ENCODE measurements around the gene NR6A1.

NR6A1 gene

GRCh38 chr9:124480621-124480981 is 290.5 kb downstream of the NR6A1 start:
- no peak for DNase-seq

GRCh38 chr9:124479947-124480620 is 291.0 kb downstream of the NR6A1 start:
- DNase-seq, result no peak

- no peak for DNase-seq
Observed at GRCh38 chr9:124479371-124479770, 291.7 kb downstream of the NR6A1 start.

- DNase-seq, result no peak
Observed at GRCh38 chr9:124478354-124478753, 292.8 kb downstream of the NR6A1 start.

GRCh38 chr9:124477648-124478285 is 293.3 kb downstream of the NR6A1 start:
- peak; percentile 38 for DNase-seq

- DNase-seq, result no peak
Observed at GRCh38 chr9:124477211-124477647, 293.9 kb downstream of the NR6A1 start.

GRCh38 chr9:124475868-124476690 is 295.0 kb downstream of the NR6A1 start:
- no peak for DNase-seq

GRCh38 chr9:124475158-124475867 is 295.8 kb downstream of the NR6A1 start:
- no peak for DNase-seq

GRCh38 chr9:124474151-124474550 is 297.0 kb downstream of the NR6A1 start:
- no peak for DNase-seq

GRCh38 chr9:124473310-124473709 is 297.8 kb downstream of the NR6A1 start:
- no peak for DNase-seq

GRCh38 chr9:124472770-124473169 is 298.3 kb downstream of the NR6A1 start:
- no peak for DNase-seq

GRCh38 chr9:124471761-124472160 is 299.4 kb downstream of the NR6A1 start:
- DNase-seq, result no peak

GRCh38 chr9:124470726-124471125 is 300.4 kb downstream of the NR6A1 start:
- no peak for DNase-seq

- DNase-seq, result no peak
Observed at GRCh38 chr9:124470306-124470705, 300.8 kb downstream of the NR6A1 start.

- DNase-seq, result no peak
Observed at GRCh38 chr9:124469011-124469832, 301.9 kb downstream of the NR6A1 start.

- no peak for DNase-seq
Observed at GRCh38 chr9:124468061-124468740, 302.9 kb downstream of the NR6A1 start.

GRCh38 chr9:124467410-124468060 is 303.6 kb downstream of the NR6A1 start:
- DNase-seq, result no peak

Data from NCI-H2107 (cell line).